ENCODE data around the gene USP4.

- no peak for TF ChIP-seq CTCF (IDR thresholded peaks at IDR 0.05)
- no peak for TF ChIP-seq POLR2A (IDR thresholded peaks at IDR 0.05)
These were observed 43.5 kb upstream of the USP4 start for GRCh38 chr3:49383387-49383786.
